Measurements from ENCODE around the gene PROX2.

DNA sequence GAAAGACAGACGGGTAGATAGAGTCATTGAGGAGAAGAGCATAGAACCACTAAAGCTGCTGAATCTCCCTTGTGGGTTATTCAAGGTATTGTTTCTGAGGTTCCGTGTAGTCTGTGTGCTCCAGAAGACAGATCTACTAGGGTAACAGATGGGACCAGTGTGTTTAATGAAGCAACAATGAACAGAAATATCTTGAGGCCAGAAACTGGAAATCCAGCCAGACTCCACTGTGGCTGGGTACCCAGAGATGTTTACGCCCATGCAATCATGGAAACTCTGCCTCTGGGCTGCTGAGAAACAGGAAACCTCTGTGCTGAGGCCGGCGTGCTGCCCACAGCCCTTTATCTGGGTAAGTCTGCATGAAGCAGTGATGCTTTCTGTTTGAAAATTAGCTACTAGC lies 8.3 kb downstream of the PROX2 start:
- TF ChIP-seq, protein P1, sequence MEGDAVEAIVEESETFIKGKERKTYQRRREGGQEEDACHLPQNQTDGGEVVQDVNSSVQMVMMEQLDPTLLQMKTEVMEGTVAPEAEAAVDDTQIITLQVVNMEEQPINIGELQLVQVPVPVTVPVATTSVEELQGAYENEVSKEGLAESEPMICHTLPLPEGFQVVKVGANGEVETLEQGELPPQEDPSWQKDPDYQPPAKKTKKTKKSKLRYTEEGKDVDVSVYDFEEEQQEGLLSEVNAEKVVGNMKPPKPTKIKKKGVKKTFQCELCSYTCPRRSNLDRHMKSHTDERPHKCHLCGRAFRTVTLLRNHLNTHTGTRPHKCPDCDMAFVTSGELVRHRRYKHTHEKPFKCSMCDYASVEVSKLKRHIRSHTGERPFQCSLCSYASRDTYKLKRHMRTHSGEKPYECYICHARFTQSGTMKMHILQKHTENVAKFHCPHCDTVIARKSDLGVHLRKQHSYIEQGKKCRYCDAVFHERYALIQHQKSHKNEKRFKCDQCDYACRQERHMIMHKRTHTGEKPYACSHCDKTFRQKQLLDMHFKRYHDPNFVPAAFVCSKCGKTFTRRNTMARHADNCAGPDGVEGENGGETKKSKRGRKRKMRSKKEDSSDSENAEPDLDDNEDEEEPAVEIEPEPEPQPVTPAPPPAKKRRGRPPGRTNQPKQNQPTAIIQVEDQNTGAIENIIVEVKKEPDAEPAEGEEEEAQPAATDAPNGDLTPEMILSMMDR (IDR thresholded peaks at IDR 0.05): no peak
- no peak for TF ChIP-seq POLR2AphosphoS5 (IDR thresholded peaks at IDR 0.05)
- TF ChIP-seq POLR2A (IDR thresholded peaks at IDR 0.05): no peak
